ENCODE measurements around the gene PRIMPOL.
"Not testable (repeated sequence)": the region's sequence is repeated elsewhere in the genome, so short reads cannot be mapped to it uniquely, and the experiment has no call there.

The PRIMPOL gene

DNA sequence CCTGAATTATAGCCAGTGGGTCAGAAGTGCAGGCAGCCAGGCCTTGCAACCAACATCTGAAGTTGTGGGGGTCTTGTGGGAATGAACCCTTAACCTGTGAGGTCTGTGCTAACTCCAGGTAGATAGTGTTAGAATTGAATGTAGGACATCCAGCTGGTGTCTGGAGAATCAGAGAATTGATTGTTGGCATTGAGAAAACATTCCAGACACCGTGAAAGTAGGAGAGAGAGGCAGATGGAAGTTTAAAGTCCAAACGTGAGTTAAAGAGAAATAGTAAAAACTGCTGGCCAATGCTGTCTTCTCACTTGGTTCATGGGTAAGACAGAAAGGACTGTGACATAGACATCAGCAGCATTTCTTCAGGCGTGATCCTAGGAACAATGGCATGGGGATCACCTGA is 28.0 kb upstream of the PRIMPOL start:
- Histone ChIP-seq H3K27me3 (ENCODE audit: insufficient read depth, low read length) (no peaks in the 10 kb centered on the region), H2AFZ (ENCODE audit: low read length) (no peak overlapping the region), H3K9me2 (ENCODE audit: low read depth, low read length) (no peaks in the 10 kb centered on the region), H3K4me1 (ENCODE audit: insufficient read depth, low read length, severe bottlenecking) (peaks cover 31% of the 10 kb centered on the region), H3F3A (ENCODE audit: insufficient read depth, low read length) (no peaks in the 10 kb centered on the region), H3K4me2 (ENCODE audit: low read length) (no peak overlapping the region), H4K20me1 (ENCODE audit: insufficient read depth, low read length) (no peaks in the 10 kb centered on the region), H3K9ac (ENCODE audit: low read length) (no peak overlapping the region), H3K27ac (ENCODE audit: low read depth, low read length, poor library complexity, severe bottlenecking) (no peak overlapping the region), H3K79me2 (ENCODE audit: insufficient read depth, low read length) (no peaks in the 10 kb centered on the region), H3K4me3 (ENCODE audit: low read depth, low read length, poor library complexity, severe bottlenecking) (no peak overlapping the region), H3K9me3 (ENCODE audit: low read length) (no peaks in the 10 kb centered on the region), H3K36me3 (ENCODE audit: insufficient read depth, low read length) (no peaks in the 10 kb centered on the region)
- no peak for TF ChIP-seq EZH2 (IDR thresholded peaks at IDR 0.05; ENCODE audit: borderline replicate concordance, low read length)
- TF ChIP-seq, protein P1, sequence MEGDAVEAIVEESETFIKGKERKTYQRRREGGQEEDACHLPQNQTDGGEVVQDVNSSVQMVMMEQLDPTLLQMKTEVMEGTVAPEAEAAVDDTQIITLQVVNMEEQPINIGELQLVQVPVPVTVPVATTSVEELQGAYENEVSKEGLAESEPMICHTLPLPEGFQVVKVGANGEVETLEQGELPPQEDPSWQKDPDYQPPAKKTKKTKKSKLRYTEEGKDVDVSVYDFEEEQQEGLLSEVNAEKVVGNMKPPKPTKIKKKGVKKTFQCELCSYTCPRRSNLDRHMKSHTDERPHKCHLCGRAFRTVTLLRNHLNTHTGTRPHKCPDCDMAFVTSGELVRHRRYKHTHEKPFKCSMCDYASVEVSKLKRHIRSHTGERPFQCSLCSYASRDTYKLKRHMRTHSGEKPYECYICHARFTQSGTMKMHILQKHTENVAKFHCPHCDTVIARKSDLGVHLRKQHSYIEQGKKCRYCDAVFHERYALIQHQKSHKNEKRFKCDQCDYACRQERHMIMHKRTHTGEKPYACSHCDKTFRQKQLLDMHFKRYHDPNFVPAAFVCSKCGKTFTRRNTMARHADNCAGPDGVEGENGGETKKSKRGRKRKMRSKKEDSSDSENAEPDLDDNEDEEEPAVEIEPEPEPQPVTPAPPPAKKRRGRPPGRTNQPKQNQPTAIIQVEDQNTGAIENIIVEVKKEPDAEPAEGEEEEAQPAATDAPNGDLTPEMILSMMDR (IDR thresholded peaks at IDR 0.05; ENCODE audit: low read length), result no peak

GRCh38 chr4:184624504-184624903 is 25.0 kb upstream of the PRIMPOL start:
- not testable (repeated sequence) for H3K79me2 ChIP-seq (ENCODE audit: insufficient read depth, low read length); H3K4me3 ChIP-seq (ENCODE audit: low read depth, low read length, poor library complexity, severe bottlenecking); H4K20me1 ChIP-seq (ENCODE audit: insufficient read depth, low read length); H3F3A ChIP-seq (ENCODE audit: insufficient read depth, low read length); H3K4me2 ChIP-seq (ENCODE audit: low read length); H3K9ac ChIP-seq (ENCODE audit: low read length); H3K9me2 ChIP-seq (ENCODE audit: low read depth, low read length); H3K27me3 ChIP-seq (ENCODE audit: insufficient read depth, low read length); H3K27ac ChIP-seq (ENCODE audit: low read depth, low read length, poor library complexity, severe bottlenecking); H2AFZ ChIP-seq (ENCODE audit: low read length); H3K9me3 ChIP-seq (ENCODE audit: low read length)
- Histone ChIP-seq H3K36me3 (ENCODE audit: insufficient read depth, low read length) (peaks cover 26% of the 10 kb centered on the region), H3K4me1 (ENCODE audit: insufficient read depth, low read length, severe bottlenecking) (peaks cover 20% of the 10 kb centered on the region)

- no peak overlapping the region for H3K4me3 ChIP-seq (ENCODE audit: low read depth, low read length, poor library complexity, severe bottlenecking)
- no peaks in the 10 kb centered on the region for H3F3A ChIP-seq (ENCODE audit: insufficient read depth, low read length)
- no peak overlapping the region for H3K27ac ChIP-seq (ENCODE audit: low read depth, low read length, poor library complexity, severe bottlenecking)
- no peak overlapping the region for H2AFZ ChIP-seq (ENCODE audit: low read length)
- no peaks in the 10 kb centered on the region for H3K9me3 ChIP-seq (ENCODE audit: low read length)
- H3K9ac ChIP-seq (ENCODE audit: low read length), result no peak overlapping the region
- H3K36me3 ChIP-seq (ENCODE audit: insufficient read depth, low read length), result peaks cover 32% of the 10 kb centered on the region
- H3K4me1 ChIP-seq (ENCODE audit: insufficient read depth, low read length, severe bottlenecking), result peaks cover 20% of the 10 kb centered on the region
- no peaks in the 10 kb centered on the region for H3K79me2 ChIP-seq (ENCODE audit: insufficient read depth, low read length)
- no peak for TF ChIP-seq EZH2 (IDR thresholded peaks at IDR 0.05; ENCODE audit: borderline replicate concordance, low read length)
- TF ChIP-seq, protein P1 (IDR thresholded peaks at IDR 0.05; ENCODE audit: low read length), result no peak
- no peaks in the 10 kb centered on the region for H3K27me3 ChIP-seq (ENCODE audit: insufficient read depth, low read length)
- H4K20me1 ChIP-seq (ENCODE audit: insufficient read depth, low read length), result no peaks in the 10 kb centered on the region
- no peak overlapping the region for H3K4me2 ChIP-seq (ENCODE audit: low read length)
- no peaks in the 10 kb centered on the region for H3K9me2 ChIP-seq (ENCODE audit: low read depth, low read length)
Measured at GRCh38 chr4:184624972-184625554, 24.5 kb upstream of the PRIMPOL start.

GRCh38 chr4:184625783-184626596 is 23.5 kb upstream of the PRIMPOL start:
- Histone ChIP-seq H3K36me3 (ENCODE audit: insufficient read depth, low read length) (peaks cover 41% of the 10 kb centered on the region), H3K4me1 (ENCODE audit: insufficient read depth, low read length, severe bottlenecking) (peaks cover 20% of the 10 kb centered on the region)
- not testable (repeated sequence) for H3K9me2 ChIP-seq (ENCODE audit: low read depth, low read length); H2AFZ ChIP-seq (ENCODE audit: low read length); H3K4me3 ChIP-seq (ENCODE audit: low read depth, low read length, poor library complexity, severe bottlenecking); H3K79me2 ChIP-seq (ENCODE audit: insufficient read depth, low read length); H4K20me1 ChIP-seq (ENCODE audit: insufficient read depth, low read length); H3K27ac ChIP-seq (ENCODE audit: low read depth, low read length, poor library complexity, severe bottlenecking); H3F3A ChIP-seq (ENCODE audit: insufficient read depth, low read length); H3K9ac ChIP-seq (ENCODE audit: low read length); H3K9me3 ChIP-seq (ENCODE audit: low read length); H3K27me3 ChIP-seq (ENCODE audit: insufficient read depth, low read length); H3K4me2 ChIP-seq (ENCODE audit: low read length)

Data from OCI-LY1 (cell line).